GM18517 (cell line): Measurements from ENCODE around the gene IGSF8.

Experiments used
- ATAC-seq: cut with Tn5 transposase; IDR thresholded peaks from one replicate; pipeline ENCODE4 v1.9.1; 2021; ENCODE audit warnings: mild to moderate bottlenecking, moderate library complexity; ENCODE audit not compliant: unreplicated experiment

Gene IGSF8

GRCh38 chr1:160089883-160090282 is 8.5 kb downstream of the IGSF8 start:
- no peak for ATAC-seq

DNA sequence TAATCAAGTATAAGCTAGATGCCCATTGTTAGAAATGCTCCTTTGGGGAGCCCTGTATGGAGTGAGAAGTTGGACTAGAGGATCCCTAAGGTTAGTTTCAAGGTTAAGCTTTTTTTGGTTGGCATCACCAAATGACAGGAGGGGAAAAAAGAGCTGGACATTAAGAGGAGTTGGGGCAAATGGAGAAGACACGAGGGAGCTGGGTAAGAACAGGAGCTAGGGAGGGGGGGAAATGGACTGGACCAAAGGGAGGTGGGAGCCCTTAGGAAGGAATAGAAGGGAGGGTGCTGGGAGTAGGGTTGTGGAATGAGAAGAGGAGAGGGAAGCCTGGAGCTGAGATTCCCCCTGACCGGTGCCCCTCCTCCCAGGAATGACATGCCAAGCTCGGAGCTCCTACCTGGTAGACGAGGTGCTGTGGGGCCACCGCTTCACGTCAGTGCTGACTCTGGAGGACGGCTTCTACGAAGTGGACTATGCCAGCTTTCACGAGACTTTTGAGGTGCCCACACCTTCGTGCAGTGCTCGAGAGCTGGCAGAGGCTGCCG is 11.2 kb downstream of the IGSF8 start:
- ATAC-seq: no peak

- no peak for ATAC-seq
These were observed 11.9 kb downstream of the IGSF8 start for GRCh38 chr1:160086456-160086892.

DNA sequence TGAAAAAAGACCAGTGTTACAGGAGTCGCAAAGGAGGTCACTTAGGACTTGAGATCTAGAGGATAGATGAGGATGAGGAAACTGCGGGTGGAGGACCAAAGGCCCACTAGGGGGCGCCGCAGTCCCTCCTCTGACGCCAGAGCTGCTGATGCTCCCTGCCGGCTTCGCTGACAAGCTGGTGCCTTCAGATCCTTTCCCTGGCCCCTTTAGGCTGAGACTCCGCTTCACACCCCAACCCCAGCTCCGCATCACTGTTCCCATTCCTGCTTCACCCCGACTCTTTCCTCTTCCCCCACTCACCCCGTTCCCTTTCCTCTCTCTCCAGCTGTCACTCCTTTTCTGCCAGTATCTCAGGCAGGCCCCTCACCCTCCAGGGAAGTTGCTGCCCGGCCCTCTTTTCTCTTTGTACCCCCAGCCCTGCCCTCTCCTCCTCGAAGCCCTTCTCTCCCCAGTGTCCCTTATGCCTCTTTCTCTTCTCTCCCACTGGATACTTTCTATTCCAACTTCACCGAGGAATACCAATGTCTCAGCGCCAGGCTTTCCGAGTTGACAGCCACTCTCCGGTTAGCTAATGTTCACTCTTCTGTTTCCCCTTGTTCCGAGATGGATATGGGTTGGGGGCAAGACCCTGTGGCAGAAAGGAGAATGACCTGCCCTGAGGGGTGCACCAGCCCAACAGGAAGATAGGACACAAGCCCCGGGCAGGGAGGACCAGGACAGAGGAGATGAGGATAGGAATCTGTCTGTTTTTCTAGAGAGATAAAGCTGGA is 12.5 kb downstream of the IGSF8 start:
- no peak for ATAC-seq

- ATAC-seq: no peak
These were observed 13.6 kb downstream of the IGSF8 start for GRCh38 chr1:160084771-160085321.

DNA sequence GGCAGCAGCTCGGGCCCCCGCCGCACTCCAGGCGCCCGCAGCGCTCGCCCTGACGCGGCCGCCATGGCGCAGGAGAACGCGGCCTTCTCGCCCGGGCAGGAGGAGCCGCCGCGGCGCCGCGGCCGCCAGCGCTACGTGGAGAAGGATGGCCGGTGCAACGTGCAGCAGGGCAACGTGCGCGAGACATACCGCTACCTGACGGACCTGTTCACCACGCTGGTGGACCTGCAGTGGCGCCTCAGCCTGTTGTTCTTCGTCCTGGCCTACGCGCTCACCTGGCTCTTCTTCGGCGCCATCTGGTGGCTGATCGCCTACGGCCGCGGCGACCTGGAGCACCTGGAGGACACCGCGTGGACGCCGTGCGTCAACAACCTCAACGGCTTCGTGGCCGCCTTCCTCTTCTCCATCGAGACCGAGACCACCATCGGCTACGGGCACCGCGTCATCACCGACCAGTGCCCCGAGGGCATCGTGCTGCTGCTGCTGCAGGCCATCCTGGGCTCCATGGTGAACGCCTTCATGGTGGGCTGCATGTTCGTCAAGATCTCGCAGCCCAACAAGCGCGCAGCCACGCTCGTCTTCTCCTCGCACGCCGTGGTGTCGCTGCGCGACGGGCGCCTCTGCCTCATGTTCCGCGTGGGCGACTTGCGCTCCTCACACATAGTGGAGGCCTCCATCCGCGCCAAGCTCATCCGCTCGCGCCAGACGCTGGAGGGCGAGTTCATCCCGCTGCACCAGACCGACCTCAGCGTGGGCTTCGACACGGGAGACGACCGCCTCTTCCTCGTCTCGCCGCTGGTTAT is 14.2 kb downstream of the IGSF8 start:
- no peak for ATAC-seq

GRCh38 chr1:160082926-160083325 is 15.5 kb downstream of the IGSF8 start:
- ATAC-seq: no peak

- no peak for ATAC-seq
These were observed 15.9 kb downstream of the IGSF8 start for GRCh38 chr1:160082487-160082886.

- no peak for ATAC-seq
These were observed 17.0 kb downstream of the IGSF8 start, which contains the start of gene KCNJ9 for GRCh38 chr1:160081261-160081936. TSS of gene KCNJ9 (plus strand) at chr1:160081538. CDS start at chr1:160084031, 2,493 bp downstream.

- no peak for ATAC-seq
These were observed 17.9 kb downstream of the IGSF8 start for GRCh38 chr1:160080381-160081100.

GRCh38 chr1:160079448-160079847 is 19.0 kb downstream of the IGSF8 start:
- ATAC-seq: no peak

GRCh38 chr1:160078512-160079195 is 19.8 kb downstream of the IGSF8 start:
- ATAC-seq: no peak

DNA sequence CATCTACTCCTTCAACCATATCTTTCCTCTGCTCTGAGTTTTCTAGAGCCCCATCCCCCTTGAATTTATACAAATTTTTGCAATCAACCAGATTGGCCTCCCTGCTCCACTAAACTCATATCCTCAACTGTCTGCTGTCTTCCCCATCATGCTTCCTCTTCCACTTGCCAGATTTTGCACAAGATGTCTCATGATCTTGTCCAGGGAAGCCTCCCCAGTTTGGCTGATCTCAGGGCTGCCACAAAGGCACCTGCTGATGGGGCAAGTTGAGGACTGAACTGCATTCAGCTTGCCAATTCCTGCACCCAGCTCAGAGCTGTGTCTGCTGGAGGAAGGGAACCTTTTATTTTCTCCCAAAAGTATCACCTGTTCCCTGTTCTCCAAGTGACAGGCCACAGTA is 20.9 kb downstream of the IGSF8 start:
- ATAC-seq: no peak

DNA sequence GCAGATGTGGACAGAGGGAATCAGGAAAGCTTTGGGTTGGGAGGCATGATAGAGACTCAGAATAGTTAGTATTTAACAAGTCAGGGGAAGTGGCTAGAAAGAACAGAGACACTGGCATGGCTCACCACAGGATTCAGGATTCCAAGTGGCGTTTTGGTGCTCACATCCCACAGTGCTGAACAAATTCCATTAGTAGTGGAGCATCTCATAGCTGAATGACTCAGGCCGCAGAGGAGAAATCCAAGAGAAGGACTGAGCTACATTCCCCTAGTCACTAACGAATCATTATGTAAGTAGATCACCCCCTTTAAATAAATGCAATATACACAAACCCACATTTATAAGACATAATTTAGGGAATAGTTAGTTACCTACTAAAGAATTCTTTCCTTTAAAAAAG is 22.1 kb downstream of the IGSF8 start:
- ATAC-seq: no peak

DNA sequence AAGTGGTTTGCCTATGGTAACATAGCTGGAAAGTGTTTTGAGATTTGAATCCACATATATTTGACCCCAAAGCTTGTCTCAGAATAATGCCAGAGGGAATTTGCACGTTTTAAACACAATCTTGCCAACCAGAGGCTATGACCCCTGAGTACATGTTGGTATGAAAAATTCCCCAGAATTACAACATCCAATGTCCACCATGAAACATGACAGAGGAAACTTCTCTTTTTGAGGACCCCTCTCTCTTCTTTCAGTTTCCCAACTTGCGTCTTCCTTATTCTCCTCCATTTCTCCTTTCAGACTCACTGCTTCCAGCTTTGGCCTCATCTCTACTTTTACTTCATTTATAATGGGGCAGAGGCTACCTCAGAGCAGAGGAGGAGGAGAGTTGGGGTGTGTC is 22.6 kb downstream of the IGSF8 start:
- no peak for ATAC-seq

DNA sequence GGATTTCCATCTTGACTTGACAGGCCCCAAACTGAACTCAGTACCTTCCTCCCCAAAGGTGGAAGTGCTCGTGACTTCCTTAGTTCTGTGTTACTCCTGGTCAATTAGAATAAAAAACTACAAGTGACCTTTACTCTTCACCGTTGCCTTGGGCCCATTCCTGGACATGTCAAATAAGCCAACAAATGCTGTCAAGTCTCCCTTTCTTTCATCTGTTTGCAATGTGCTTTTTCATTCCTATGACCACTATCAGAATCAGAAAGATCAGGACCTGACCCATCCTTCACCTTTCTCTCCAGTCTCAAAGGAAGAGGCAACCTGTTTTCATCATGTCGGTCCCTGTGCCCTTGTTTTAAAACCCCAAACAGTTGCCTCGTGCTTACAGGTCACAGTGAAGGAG is 23.6 kb downstream of the IGSF8 start:
- no peak for ATAC-seq

DNA sequence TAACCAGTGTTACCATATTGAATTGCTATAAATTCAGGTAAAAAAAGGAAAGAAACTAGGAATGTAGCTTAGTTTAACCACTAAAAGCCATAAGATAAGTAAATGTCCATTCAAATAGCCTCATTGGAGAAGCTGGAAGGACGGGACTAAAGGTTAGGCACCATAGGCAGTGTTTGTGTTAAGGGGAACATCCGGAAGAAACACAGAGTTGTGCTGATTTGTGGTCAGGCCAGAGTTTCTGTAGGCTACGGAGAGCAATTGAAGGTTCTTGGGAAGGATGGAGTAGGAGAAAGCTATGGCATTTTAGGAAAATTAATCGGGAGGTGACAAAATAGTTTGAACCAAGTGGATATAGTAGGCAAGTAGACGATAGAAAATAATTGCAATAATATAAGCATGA is 27.1 kb downstream of the IGSF8 start:
- no peak for ATAC-seq

DNA sequence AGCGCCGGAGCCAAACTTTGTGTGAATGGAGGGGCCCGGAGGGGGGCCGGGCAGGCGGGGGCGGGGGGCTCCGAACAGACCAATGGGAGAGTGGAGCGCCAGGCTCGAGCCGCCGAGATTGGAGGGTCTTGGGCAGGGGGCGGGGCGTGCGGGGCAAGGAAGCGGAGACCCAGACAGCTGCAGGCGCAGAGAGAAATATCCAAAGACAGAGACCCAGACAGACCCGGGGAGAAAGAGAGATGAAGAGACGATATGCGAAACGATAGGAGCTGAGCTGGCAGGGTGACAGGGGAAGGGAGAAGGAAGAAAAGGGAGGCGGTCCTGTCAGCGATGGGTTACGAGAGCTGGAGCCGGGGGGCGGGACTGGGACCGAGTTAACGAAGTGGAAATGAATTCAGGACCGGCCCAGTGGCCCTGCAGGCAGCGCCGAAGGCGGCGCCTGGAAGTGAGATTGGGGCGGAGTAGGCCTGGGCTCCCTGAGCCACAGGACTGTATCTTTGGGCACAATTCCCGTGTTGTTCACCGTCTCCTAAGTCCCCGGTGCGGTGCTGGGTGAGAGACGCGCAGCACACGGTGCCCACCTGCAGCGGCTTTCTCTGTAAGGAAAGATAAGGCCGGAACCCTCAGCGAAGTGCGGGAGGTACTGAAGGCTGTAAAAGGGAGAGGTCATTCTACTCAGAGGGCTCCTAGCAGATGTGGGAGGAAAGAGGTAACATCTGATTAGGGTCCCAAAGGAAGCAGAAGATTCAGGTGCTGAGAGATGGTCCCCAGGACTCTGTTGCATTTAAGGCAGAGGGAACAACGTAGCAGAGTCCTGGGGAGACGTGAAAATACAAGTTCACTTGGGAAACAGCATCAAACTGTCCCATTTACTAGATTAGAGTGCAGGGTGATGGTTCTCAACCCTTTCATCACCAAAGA is 27.9 kb downstream of the IGSF8 start:
- ATAC-seq: no peak
